ENCODE results near the gene RNF223.
A peak's percentile ranks its signal among the peaks of the same experiment; 100 is the strongest.

RNF223 gene

GRCh38 chr1:1073743-1074587 lies at the start of gene RNF223:
Gene RNF223, minus strand, starts transcription at chr1:1074306. Its CDS starts 1,740 bp downstream, at chr1:1072566.
- DNase-seq = no peak

GRCh38 chr1:1122981-1123480 lies 48.9 kb upstream of the RNF223 start:
- no peak for DNase-seq

- no peak for DNase-seq
These were observed 48.1 kb upstream of the RNF223 start for GRCh38 chr1:1122078-1122811.

GRCh38 chr1:1121611-1122077 lies 47.5 kb upstream of the RNF223 start:
- DNase-seq = no peak

GRCh38 chr1:1120866-1121591 lies 46.9 kb upstream of the RNF223 start:
- no peak for DNase-seq

GRCh38 chr1:1120096-1120495 lies 46.0 kb upstream of the RNF223 start:
- DNase-seq = no peak

GRCh38 chr1:1119272-1119890 lies 45.3 kb upstream of the RNF223 start:
- DNase-seq = no peak

- DNase-seq = no peak
These were observed 44.7 kb upstream of the RNF223 start for GRCh38 chr1:1118876-1119220.

- no peak for DNase-seq
These were observed 44.1 kb upstream of the RNF223 start for GRCh38 chr1:1118011-1118875.

GRCh38 chr1:1117469-1117831 lies 43.3 kb upstream of the RNF223 start:
- no peak for DNase-seq

- no peak for DNase-seq
These were observed 42.8 kb upstream of the RNF223 start for GRCh38 chr1:1116701-1117468.

- DNase-seq = peak; percentile 75
These were observed 41.9 kb upstream of the RNF223 start, which contains the start of gene C1orf159 for GRCh38 chr1:1115786-1116700. Gene C1orf159, minus strand, starts transcription at chr1:1116089. Its CDS starts 24,546 bp downstream, at chr1:1091543.

GRCh38 chr1:1115136-1115785 lies 41.2 kb upstream of the RNF223 start:
- DNase-seq = no peak

GRCh38 chr1:1114431-1114830 lies 40.3 kb upstream of the RNF223 start:
- DNase-seq = no peak

- DNase-seq = no peak
These were observed 38.3 kb upstream of the RNF223 start for GRCh38 chr1:1112237-1112985.

GRCh38 chr1:1111516-1112236 lies 37.6 kb upstream of the RNF223 start:
- DNase-seq = no peak

- no peak for DNase-seq
These were observed 36.5 kb upstream of the RNF223 start for GRCh38 chr1:1110561-1110971.

- DNase-seq = no peak
These were observed 35.6 kb upstream of the RNF223 start for GRCh38 chr1:1109743-1110142.

Data from NCI-H2029 treated with DMSO at 0.1 percent for 48 hours (cell line).